SK-N-SH treated with all-trans-retinoic acid at 6 μM for 48 hours (cell line): ENCODE results near the gene ITGB3.

ENCODE experiments used
- ATAC-seq: fragments of 200-7000 bp; cut with Tn5 transposase; 3 replicates; pipeline ENCODE4 v1.9.1; 2020; ENCODE audit warnings: mild to moderate bottlenecking, moderate library complexity
- ARNTL ChIP-seq: fragments of 450-650 bp; formaldehyde crosslinking; IDR thresholded peaks from 2 replicates; pipeline ENCODE4 v1.5.0; 2020; ENCODE audit warnings: low read depth, mild to moderate bottlenecking, moderate library complexity, borderline replicate concordance
- BACH2 ChIP-seq: fragments of 250-450 bp; sonication (Bioruptor Pico); IDR thresholded peaks from 2 replicates; pipeline ENCODE4 v1.9.0; 2021; ENCODE audit warnings: mild to moderate bottlenecking, borderline replicate concordance
- CREB5 ChIP-seq: fragments of 250-450 bp; sonication (Bioruptor Pico); IDR thresholded peaks from 2 replicates; pipeline ENCODE4 v1.5.1; 2020; ENCODE audit warnings: low read depth, mild to moderate bottlenecking, moderate library complexity
- CSDC2 ChIP-seq: fragments of 250-450 bp; sonication (Bioruptor Pico); IDR thresholded peaks from 2 replicates; pipeline ENCODE4 v1.5.0; 2020; ENCODE audit warnings: mild to moderate bottlenecking, moderate library complexity
- ESRRG ChIP-seq: fragments of 250-450 bp; sonication (Bioruptor Pico); IDR thresholded peaks from 2 replicates; pipeline ENCODE4 v1.6.1; 2021; ENCODE audit warnings: mild to moderate bottlenecking
- GLIS3 ChIP-seq: fragments of 250-450 bp; sonication (Bioruptor Pico); IDR thresholded peaks from 2 replicates; pipeline ENCODE4 v1.5.0; 2020; ENCODE audit warnings: mild to moderate bottlenecking, moderate library complexity
- ISL1 ChIP-seq: fragments of 250-450 bp; sonication (Bioruptor Pico); IDR thresholded peaks from 2 replicates; pipeline ENCODE4 v2.1.2; 2022; ENCODE audit warnings: mild to moderate bottlenecking, moderate library complexity
- OSR1 ChIP-seq: fragments of 250-450 bp; sonication (Bioruptor Pico); IDR thresholded peaks from 2 replicates; pipeline ENCODE4 v1.8.0; 2022; ENCODE audit warnings: moderate library complexity, mild to moderate bottlenecking, inconsistent platforms
- PPARA ChIP-seq: fragments of 250-450 bp; sonication (Bioruptor Pico); IDR thresholded peaks from 2 replicates; pipeline ENCODE4 v1.5.0; 2020; ENCODE audit warnings: mild to moderate bottlenecking, borderline replicate concordance
- RARB ChIP-seq: fragments of 250-450 bp; sonication (Bioruptor Pico); IDR thresholded peaks from 2 replicates; pipeline ENCODE4 v1.8.0; 2021; ENCODE audit warnings: mild to moderate bottlenecking, moderate library complexity
- SNAI2 ChIP-seq: fragments of 250-450 bp; sonication (Bioruptor Pico); IDR thresholded peaks from 2 replicates; pipeline ENCODE4 v1.5.0; 2020; ENCODE audit warnings: mild to moderate bottlenecking, moderate library complexity
- TCF4 ChIP-seq: fragments of 250-450 bp; sonication (Bioruptor Pico); IDR thresholded peaks from 2 replicates; pipeline ENCODE4 v1.8.0; 2021; ENCODE audit warnings: mild to moderate bottlenecking, moderate library complexity, borderline replicate concordance
- TOX ChIP-seq: fragments of 250-450 bp; sonication (Bioruptor Pico); IDR thresholded peaks from 2 replicates; pipeline ENCODE4 v1.8.0; 2021; ENCODE audit warnings: mild to moderate bottlenecking, moderate library complexity, borderline replicate concordance
- ZC3H10 ChIP-seq: fragments of 250-450 bp; sonication (Bioruptor Pico); IDR thresholded peaks from 2 replicates; pipeline ENCODE4 v1.5.1; 2021; ENCODE audit warnings: mild to moderate bottlenecking, moderate library complexity
- ZFP3 ChIP-seq: fragments of 250-450 bp; sonication (Bioruptor Pico); IDR thresholded peaks from 2 replicates; pipeline ENCODE4 v1.5.0; 2020; ENCODE audit warnings: mild to moderate bottlenecking, moderate library complexity
- ZFP30 ChIP-seq: fragments of 450-650 bp; formaldehyde crosslinking; IDR thresholded peaks from 2 replicates; pipeline ENCODE4 v1.5.0; 2022; ENCODE audit warnings: mild to moderate bottlenecking, moderate library complexity
- ZNF565 ChIP-seq: fragments of 450-650 bp; formaldehyde crosslinking; conservative IDR thresholded peaks from 2 replicates; pipeline ENCODE4 v1.5.0; 2020; ENCODE audit warnings: low read depth, mild to moderate bottlenecking, moderate library complexity
- ZNF8 ChIP-seq: fragments of 450-650 bp; formaldehyde crosslinking; IDR thresholded peaks from 2 replicates; pipeline ENCODE4 v1.5.0; 2020; ENCODE audit warnings: mild to moderate bottlenecking, moderate library complexity
- TF ChIP-seq, protein P1 (sequence below): fragments of 250-450 bp; sonication (Bioruptor Pico); IDR thresholded peaks from 2 replicates; pipeline ENCODE4 v1.5.0; 2020; ENCODE audit warnings: mild to moderate bottlenecking, moderate library complexity
- TF ChIP-seq, protein P2 (sequence below): fragments of 250-450 bp; sonication (Bioruptor Pico); IDR thresholded peaks from 2 replicates; pipeline ENCODE4 v1.8.0; 2020; ENCODE audit warnings: mild to moderate bottlenecking, moderate library complexity, borderline replicate concordance
- TF ChIP-seq, protein P3 (sequence below): fragments of 250-450 bp; sonication (Bioruptor Pico); IDR thresholded peaks from 2 replicates; pipeline ENCODE4 v1.8.0; 2021; ENCODE audit warnings: low read depth, mild to moderate bottlenecking, moderate library complexity, borderline replicate concordance
- TF ChIP-seq, protein P4 (sequence below): fragments of 250-450 bp; sonication (Bioruptor Pico); IDR thresholded peaks from 2 replicates; pipeline ENCODE4 v1.5.1; 2021; ENCODE audit warnings: mild to moderate bottlenecking, moderate library complexity

ITGB3 gene

GRCh38 chr17:47242648-47243047 lies 11.0 kb upstream of the ITGB3 start:
- no peak for ATAC-seq
- TF ChIP-seq CREB5 (no peak), ZFP30 (CRISPR knock-in tag) (no peak), ISL1 (CRISPR knock-in tag) (no peak), BACH2 (no peak), ZNF8 (CRISPR knock-in tag) (no peak), GLIS3 (CRISPR knock-in tag) (no peak), ARNTL (CRISPR knock-in tag) (no peak), TCF4 (CRISPR knock-in tag) (no peak), SNAI2 (no peak), OSR1 (CRISPR knock-in tag) (no peak), ZC3H10 (no peak), PPARA (no peak), ZNF565 (CRISPR knock-in tag) (no peak), RARB (no peak), CSDC2 (CRISPR knock-in tag) (no peak), ESRRG (CRISPR knock-in tag) (no peak), TOX (CRISPR knock-in tag) (no peak)
- TF ChIP-seq, protein P1, sequence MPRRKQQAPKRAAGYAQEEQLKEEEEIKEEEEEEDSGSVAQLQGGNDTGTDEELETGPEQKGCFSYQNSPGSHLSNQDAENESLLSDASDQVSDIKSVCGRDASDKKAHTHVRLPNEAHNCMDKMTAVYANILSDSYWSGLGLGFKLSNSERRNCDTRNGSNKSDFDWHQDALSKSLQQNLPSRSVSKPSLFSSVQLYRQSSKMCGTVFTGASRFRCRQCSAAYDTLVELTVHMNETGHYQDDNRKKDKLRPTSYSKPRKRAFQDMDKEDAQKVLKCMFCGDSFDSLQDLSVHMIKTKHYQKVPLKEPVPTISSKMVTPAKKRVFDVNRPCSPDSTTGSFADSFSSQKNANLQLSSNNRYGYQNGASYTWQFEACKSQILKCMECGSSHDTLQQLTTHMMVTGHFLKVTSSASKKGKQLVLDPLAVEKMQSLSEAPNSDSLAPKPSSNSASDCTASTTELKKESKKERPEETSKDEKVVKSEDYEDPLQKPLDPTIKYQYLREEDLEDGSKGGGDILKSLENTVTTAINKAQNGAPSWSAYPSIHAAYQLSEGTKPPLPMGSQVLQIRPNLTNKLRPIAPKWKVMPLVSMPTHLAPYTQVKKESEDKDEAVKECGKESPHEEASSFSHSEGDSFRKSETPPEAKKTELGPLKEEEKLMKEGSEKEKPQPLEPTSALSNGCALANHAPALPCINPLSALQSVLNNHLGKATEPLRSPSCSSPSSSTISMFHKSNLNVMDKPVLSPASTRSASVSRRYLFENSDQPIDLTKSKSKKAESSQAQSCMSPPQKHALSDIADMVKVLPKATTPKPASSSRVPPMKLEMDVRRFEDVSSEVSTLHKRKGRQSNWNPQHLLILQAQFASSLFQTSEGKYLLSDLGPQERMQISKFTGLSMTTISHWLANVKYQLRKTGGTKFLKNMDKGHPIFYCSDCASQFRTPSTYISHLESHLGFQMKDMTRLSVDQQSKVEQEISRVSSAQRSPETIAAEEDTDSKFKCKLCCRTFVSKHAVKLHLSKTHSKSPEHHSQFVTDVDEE (CRISPR knock-in tag), result no peak
- TF ChIP-seq, protein P2, sequence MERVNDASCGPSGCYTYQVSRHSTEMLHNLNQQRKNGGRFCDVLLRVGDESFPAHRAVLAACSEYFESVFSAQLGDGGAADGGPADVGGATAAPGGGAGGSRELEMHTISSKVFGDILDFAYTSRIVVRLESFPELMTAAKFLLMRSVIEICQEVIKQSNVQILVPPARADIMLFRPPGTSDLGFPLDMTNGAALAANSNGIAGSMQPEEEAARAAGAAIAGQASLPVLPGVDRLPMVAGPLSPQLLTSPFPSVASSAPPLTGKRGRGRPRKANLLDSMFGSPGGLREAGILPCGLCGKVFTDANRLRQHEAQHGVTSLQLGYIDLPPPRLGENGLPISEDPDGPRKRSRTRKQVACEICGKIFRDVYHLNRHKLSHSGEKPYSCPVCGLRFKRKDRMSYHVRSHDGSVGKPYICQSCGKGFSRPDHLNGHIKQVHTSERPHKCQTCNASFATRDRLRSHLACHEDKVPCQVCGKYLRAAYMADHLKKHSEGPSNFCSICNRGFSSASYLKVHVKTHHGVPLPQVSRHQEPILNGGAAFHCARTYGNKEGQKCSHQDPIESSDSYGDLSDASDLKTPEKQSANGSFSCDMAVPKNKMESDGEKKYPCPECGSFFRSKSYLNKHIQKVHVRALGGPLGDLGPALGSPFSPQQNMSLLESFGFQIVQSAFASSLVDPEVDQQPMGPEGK (CRISPR knock-in tag), result no peak

- ATAC-seq, result no peak
- TF ChIP-seq ZNF565 (CRISPR knock-in tag), result no peak
- TF ChIP-seq RARB, result no peak
- TF ChIP-seq, protein P3, sequence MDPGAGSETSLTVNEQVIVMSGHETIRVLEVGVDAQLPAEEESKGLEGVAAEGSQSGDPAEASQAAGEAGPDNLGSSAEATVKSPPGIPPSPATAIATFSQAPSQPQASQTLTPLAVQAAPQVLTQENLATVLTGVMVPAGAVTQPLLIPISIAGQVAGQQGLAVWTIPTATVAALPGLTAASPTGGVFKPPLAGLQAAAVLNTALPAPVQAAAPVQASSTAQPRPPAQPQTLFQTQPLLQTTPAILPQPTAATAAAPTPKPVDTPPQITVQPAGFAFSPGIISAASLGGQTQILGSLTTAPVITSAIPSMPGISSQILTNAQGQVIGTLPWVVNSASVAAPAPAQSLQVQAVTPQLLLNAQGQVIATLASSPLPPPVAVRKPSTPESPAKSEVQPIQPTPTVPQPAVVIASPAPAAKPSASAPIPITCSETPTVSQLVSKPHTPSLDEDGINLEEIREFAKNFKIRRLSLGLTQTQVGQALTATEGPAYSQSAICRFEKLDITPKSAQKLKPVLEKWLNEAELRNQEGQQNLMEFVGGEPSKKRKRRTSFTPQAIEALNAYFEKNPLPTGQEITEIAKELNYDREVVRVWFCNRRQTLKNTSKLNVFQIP (CRISPR knock-in tag), result no peak
- no peak for TF ChIP-seq ZNF8 (CRISPR knock-in tag)
- no peak for TF ChIP-seq ISL1 (CRISPR knock-in tag)
- no peak for TF ChIP-seq ZFP3 (CRISPR knock-in tag)
- TF ChIP-seq CSDC2 (CRISPR knock-in tag), result no peak
- no peak for TF ChIP-seq OSR1 (CRISPR knock-in tag)
- TF ChIP-seq CREB5, result no peak
- TF ChIP-seq ZC3H10, result no peak
- no peak for TF ChIP-seq TCF4 (CRISPR knock-in tag)
Observed at GRCh38 chr17:47243737-47244598, 9.7 kb upstream of the ITGB3 start.

DNA sequence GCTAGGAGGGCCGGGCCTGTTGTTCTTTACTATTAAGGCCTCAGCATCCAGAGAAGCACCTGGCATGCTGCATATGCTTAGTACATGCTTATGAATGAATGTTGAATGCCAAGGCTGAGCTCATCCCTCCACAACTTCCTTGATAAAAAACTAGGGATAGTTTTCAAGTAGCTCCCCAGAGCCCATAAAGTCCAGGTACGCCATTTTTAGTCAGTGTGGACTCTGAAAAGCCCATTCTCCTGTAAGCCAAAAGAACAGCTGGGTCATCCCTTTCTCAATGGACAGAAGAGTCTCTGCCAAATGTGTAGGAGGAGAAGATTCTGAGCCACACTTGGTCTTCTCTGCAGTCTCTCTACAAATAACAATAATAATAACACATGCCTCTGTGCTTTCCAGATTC lies 8.9 kb upstream of the ITGB3 start:
- ATAC-seq, result no peak
- TF ChIP-seq TCF4 (CRISPR knock-in tag) (no peak), BACH2 (no peak), TOX (CRISPR knock-in tag) (no peak), ZFP30 (CRISPR knock-in tag) (no peak), ZNF565 (CRISPR knock-in tag) (no peak), OSR1 (CRISPR knock-in tag) (no peak), CSDC2 (CRISPR knock-in tag) (no peak), ZNF8 (CRISPR knock-in tag) (no peak)
- TF ChIP-seq, protein P4, sequence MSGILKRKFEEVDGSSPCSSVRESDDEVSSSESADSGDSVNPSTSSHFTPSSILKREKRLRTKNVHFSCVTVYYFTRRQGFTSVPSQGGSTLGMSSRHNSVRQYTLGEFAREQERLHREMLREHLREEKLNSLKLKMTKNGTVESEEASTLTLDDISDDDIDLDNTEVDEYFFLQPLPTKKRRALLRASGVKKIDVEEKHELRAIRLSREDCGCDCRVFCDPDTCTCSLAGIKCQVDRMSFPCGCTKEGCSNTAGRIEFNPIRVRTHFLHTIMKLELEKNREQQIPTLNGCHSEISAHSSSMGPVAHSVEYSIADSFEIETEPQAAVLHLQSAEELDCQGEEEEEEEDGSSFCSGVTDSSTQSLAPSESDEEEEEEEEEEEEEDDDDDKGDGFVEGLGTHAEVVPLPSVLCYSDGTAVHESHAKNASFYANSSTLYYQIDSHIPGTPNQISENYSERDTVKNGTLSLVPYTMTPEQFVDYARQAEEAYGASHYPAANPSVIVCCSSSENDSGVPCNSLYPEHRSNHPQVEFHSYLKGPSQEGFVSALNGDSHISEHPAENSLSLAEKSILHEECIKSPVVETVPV (CRISPR knock-in tag), result no peak
- TF ChIP-seq, protein P2 (CRISPR knock-in tag), result no peak
